22Rv1 (cell line): ENCODE data around the gene SYTL2.
"Not testable (repeated sequence)": the region's sequence is repeated elsewhere in the genome, so short reads cannot be mapped to it uniquely, and the experiment has no call there.

Experiments
- H3K27ac ChIP-seq: fragments of 450-650 bp; 2 replicates; pipeline ENCODE4 v1.5.1; 2017
- ZFX ChIP-seq: fragments of 450-650 bp; IDR thresholded peaks from 2 replicates; pipeline ENCODE4 v1.6.1; 2017; ENCODE audit warnings: antibody characterized with exemption, borderline replicate concordance
- TF ChIP-seq, protein P1 (sequence below): fragments of 450-650 bp; IDR thresholded peaks from 2 replicates; pipeline ENCODE4 v1.5.1; 2017; ENCODE audit warnings: mild to moderate bottlenecking

The SYTL2 gene, protein sequence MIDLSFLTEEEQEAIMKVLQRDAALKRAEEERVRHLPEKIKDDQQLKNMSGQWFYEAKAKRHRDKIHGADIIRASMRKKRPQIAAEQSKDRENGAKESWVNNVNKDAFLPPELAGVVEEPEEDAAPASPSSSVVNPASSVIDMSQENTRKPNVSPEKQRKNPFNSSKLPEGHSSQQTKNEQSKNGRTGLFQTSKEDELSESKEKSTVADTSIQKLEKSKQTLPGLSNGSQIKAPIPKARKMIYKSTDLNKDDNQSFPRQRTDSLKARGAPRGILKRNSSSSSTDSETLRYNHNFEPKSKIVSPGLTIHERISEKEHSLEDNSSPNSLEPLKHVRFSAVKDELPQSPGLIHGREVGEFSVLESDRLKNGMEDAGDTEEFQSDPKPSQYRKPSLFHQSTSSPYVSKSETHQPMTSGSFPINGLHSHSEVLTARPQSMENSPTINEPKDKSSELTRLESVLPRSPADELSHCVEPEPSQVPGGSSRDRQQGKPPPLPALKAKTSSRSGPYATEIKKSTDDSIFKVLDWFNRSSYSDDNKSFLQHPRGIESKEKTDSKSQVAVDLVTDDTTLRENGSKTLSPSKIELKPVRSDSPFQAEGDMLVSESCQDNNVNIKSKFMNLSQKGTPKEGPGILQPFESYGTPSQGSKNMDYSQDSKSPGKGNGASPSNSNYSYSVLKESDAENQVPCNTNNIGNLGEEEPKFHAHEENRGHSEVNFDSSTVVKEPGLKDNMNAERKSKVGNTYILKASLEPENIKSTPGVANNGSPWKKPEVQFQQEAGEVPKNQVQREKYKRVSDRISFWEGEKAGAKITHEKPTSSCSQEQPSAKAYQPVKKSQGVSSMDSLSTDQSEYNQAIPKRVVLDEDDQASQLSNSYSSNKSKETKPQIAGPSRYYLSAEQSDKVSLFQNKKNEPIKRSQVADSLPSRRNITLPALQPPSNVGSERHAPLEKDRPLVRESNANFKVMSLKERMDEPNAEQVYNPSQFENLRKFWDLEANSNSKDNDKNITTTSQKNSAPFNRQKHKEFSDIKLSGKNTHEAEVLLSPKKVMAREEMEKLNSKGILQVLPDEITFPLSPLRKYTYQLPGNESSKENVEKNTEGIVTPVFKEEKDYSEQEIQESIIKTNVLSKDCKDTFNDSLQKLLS (N-terminal part only)

DNA sequence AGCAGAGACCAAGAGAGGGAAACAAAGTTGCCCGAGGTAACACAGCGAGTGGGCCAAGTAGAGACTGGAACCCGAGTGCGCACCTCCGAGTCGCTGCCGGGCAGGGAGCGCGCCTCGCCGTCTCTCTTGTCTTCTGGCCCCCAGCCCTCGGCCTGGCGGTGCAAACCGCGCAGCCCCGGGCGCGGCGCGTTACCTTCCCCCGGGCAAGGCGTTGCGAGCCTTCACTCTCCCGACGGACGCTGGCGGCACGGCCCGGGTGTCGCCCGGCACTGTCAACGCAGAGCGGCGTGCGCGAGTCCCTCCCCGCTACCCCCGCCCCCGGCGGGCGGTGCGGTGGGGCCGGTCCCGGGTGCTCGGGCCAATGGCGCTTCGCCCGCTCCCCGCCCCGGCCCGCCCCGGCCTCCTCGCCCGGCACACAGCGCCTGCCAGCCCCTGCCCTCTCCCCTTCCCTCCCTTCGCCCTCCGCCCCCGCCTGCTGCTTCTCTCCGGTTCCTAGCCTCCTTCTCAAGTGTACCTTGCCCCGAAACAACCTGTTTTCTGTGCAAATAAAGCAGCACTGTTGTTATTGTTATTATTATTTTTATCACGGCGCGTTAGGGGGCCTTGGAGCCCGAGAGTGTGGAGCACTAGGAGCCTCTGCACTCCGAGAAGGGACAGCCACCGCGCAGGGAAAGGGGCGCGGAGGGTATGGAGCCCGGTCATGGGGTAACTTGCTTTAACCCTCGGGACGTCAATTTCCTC lies at the start of gene SYTL2:
SYTL2 (minus strand) TSS at position 271 of the 741 bp plus-strand sequence. CDS start 53,416 bp downstream, outside the sequence.
- TF ChIP-seq, protein P1, sequence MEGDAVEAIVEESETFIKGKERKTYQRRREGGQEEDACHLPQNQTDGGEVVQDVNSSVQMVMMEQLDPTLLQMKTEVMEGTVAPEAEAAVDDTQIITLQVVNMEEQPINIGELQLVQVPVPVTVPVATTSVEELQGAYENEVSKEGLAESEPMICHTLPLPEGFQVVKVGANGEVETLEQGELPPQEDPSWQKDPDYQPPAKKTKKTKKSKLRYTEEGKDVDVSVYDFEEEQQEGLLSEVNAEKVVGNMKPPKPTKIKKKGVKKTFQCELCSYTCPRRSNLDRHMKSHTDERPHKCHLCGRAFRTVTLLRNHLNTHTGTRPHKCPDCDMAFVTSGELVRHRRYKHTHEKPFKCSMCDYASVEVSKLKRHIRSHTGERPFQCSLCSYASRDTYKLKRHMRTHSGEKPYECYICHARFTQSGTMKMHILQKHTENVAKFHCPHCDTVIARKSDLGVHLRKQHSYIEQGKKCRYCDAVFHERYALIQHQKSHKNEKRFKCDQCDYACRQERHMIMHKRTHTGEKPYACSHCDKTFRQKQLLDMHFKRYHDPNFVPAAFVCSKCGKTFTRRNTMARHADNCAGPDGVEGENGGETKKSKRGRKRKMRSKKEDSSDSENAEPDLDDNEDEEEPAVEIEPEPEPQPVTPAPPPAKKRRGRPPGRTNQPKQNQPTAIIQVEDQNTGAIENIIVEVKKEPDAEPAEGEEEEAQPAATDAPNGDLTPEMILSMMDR = peak; percentile 35
- TF ChIP-seq ZFX = no peak
- H3K27ac ChIP-seq = peak within 1 kb of the TSS; percentile 88

DNA sequence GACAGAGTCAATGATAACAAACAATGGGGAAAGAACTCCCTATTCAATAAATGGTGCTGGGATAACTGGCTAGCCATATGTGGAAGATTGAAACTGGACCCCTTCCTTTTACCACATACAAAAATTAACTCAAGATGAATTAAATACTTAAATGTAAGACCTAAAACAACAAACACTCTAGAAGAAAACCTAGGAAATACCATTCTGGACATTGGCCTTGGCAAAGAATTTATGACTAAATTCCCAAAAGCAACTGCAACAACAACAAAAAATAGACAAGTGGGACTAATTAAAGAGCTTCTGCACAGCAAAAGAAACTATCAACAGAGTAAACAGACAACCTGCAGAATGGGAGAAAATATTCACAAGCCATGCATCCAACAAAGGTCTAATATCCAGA lies 48.6 kb upstream of the SYTL2 start:
- H3K27ac ChIP-seq = not testable (repeated sequence)

DNA sequence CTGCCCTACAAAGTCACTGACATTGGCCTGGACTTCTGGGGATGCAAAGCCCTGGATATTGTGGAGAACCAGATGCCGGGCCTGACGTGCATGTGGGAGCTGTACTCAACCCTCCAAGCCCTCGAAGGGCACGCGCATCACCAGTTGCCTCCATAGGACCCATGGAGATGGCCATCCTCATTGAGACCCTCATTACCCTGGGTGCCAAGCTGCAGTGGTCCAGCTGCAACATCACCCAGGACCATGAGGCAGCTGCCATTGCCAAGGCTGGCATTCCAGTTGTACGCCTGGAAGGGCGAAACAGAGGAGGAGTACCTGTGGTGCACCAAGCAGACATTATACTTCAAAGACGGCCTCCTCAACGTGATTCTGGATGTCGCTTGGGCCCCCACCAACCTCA lies 46.2 kb upstream of the SYTL2 start:
- H3K27ac ChIP-seq = no peak overlapping the region
- TF ChIP-seq, protein P1 = no peak
- no peak for TF ChIP-seq ZFX

DNA sequence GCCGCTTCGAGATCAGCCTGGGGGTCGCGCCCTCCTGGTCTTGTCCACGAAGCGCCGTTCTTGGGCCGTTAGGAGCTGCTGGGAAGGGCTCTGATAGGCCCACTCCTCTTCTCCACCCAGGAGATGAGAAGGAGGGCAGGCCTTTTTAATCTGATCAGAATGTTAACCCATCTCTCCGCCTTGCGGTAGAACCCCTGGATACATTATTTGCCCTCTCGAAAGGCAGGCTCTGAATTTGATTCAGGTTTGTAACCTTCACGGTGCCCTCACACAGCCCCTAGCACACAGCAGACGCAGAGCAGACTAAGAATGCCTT lies 44.4 kb upstream of the SYTL2 start, which contains the start of gene CCDC83:
CCDC83 (plus strand) TSS at position 43 of the 316 bp plus-strand sequence. CDS start 9,741 bp downstream, outside the sequence.
- no peak for TF ChIP-seq ZFX
- TF ChIP-seq, protein P1 = no peak
- peak within 1 kb of the TSS; percentile 75 for H3K27ac ChIP-seq

DNA sequence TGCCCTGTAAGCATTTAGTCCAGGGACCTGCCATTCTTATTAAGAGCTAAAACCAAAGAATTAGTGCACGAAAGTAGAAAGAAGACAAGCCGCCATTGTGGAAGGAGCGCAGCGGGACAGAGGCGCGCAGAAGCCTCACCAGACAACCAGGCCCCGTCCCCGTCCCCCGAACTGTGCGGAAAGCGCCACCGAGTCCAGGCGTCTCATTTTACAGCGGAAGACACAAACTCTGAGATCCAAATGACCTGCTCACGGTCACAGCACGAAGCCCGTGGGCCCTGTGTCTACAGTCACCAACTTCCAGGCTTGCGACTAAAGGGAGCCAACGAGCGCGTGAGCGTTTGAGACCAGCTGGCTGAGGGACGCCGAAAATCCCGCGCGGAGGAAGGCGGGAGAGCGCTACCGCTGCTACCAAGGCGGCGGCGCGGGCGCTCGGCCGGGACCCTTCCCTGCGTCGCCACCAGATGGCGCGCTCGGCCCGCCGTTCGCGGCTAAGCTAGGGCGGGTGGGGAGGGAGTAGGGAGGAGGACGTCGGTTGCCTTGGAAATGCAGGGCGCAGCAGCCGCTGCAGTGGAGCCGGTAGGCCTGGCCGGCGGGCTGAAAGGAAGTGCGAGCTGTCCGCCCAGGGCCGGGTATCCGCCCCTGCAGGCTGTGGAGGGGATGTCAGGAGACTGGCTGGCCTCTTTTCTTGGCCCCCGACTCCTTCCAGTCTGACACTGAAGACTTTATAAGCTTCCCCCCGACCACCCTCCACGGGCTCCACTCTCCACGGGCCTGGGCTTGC lies 43.8 kb upstream of the SYTL2 start:
- TF ChIP-seq ZFX = no peak
- TF ChIP-seq, protein P1 = peak; percentile 88
- H3K27ac ChIP-seq = peak overlapping the region; percentile 75

DNA sequence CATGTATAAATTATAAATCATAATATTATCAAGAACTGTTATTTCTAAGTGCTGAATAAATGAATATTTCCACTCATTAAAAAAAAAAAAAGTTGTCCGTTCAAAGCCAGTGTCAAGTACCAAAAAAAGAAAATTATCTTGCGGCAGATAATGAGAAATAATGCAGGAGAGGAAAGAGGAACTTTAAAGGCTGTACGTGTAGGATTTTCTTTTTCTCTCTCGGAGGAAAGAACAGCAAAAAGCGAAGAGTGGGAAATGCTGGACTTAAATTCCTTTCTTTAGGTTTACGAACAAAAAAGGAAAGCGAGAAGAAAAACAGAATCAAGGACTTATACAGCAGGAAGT lies 43.2 kb upstream of the SYTL2 start:
- TF ChIP-seq, protein P1 = no peak
- TF ChIP-seq ZFX = no peak
- H3K27ac ChIP-seq = peak overlapping the region; percentile 75

DNA sequence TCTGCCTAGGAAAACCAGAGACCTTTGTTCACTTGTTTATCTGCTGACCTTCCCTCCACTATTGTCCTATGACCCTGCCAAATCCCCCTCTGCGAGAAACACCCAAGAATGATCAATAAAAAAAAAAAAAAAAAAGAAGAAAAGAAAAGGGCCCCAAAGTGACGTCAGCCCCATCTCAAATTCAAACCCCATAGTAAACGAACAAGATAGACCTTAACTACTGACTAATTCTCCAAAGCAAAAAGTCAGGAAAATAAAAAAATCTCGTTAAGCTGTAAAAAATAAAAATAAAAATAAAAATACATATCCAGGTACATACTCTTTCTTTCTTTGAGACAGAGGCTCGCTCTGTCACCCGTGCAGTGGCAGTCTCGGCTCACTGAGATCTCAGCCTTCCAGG lies 42.6 kb upstream of the SYTL2 start:
- not testable (repeated sequence) for H3K27ac ChIP-seq

DNA sequence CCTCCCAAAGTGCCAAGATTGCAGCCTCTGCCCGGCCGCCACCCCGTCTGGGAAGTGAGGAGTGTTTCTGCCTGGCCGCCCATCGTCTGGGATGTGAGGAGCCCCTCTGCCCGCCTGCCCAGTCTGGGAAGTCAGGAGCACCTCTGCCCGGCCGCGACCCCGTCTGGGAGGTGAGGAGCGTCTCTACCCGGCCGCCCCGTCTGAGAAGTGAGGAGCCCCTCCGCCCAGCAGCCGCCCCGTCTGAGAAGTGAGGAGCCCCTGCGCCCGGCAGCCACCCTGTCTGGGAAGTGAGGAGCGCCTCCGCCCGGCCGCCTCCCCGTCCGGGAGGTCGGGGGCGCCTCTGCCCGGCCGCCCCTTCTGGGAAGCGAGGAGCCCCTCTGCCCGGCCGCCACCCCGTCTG lies 41.8 kb upstream of the SYTL2 start:
- H3K27ac ChIP-seq = not testable (repeated sequence)
